WTC11 (cell line): ENCODE results near the gene SYMPK. TPM values are rescaled to one million over a fixed set of nuclear protein-coding genes. Genes with fewer than 3 reads are reported as not detected.

Experiments
- ATAC-seq: fragments of 200-7000 bp; cut with Tn5 transposase; 2 replicates; pipeline ENCODE4 v1.10.0; 2021; ENCODE audit warnings: mild to moderate bottlenecking, moderate library complexity
- CTCF ChIA-PET: fragments of 300-600 bp; sonication (Branson Sonifier 250); formaldehyde crosslinking; loops from one replicate; lab custom pipeline; 2021; ENCODE audit warnings: antibody characterized with exemption; lab: Charles Lee
- POLR2A ChIA-PET: fragments of 350-600 bp; sonication (Branson Sonifier 250); formaldehyde crosslinking; loops from one replicate; lab custom pipeline; 2021; ENCODE audit warnings: antibody characterized with exemption; lab: Charles Lee
- DNase-seq: peaks from one replicate; pipeline ENCODE4 v3.0.0; 2021; ENCODE audit warnings: low spot score
- H3K27ac Mint-ChIP-seq: 2 replicates; pipeline ENCODE4 v1.8.0; 2021; ENCODE audit warnings: mixed read lengths
- H3K27me3 Mint-ChIP-seq: 2 replicates; pipeline ENCODE4 v1.8.0; 2021; ENCODE audit warnings: low read depth, mild to moderate bottlenecking, moderate library complexity, mixed read lengths
- H3K36me3 Mint-ChIP-seq: 2 replicates; pipeline ENCODE4 v1.8.0; 2021; ENCODE audit warnings: mixed read lengths
- H3K4me1 Mint-ChIP-seq: 2 replicates; pipeline ENCODE4 v1.8.0; 2022; ENCODE audit warnings: mixed read lengths
- H3K4me3 Mint-ChIP-seq: 2 replicates; pipeline ENCODE4 v1.8.0; 2021; ENCODE audit warnings: mild to moderate bottlenecking, moderate library complexity, mixed read lengths
- H3K9me3 Mint-ChIP-seq: 2 replicates; pipeline ENCODE4 v1.8.0; 2021; ENCODE audit warnings: mixed read lengths
- CBFB ChIP-seq: sonication (generic); formaldehyde crosslinking; IDR thresholded peaks from 2 replicates; pipeline ENCODE4 v1.8.1; 2022; ENCODE audit warnings: mild to moderate bottlenecking, low read depth, missing genetic modification reagents
- ERG ChIP-seq: fragments of 250-450 bp; sonication (Bioruptor Pico); IDR thresholded peaks from 2 replicates; pipeline ENCODE4 v1.8.0; 2021; ENCODE audit warnings: mild to moderate bottlenecking
- GRHL2 ChIP-seq: fragments of 250-450 bp; sonication (Bioruptor Pico); IDR thresholded peaks from 2 replicates; pipeline ENCODE4 v1.8.0; 2022; ENCODE audit warnings: mild to moderate bottlenecking, moderate library complexity; ENCODE audit not compliant: insufficient replicate concordance, severe bottlenecking
- MYBL2 ChIP-seq: sonication (generic); formaldehyde crosslinking; IDR thresholded peaks from 2 replicates; pipeline ENCODE4 v1.8.1; 2023; ENCODE audit warnings: mild to moderate bottlenecking, moderate library complexity, missing genetic modification reagents
- NFE2L1 ChIP-seq: sonication (generic); formaldehyde crosslinking; IDR thresholded peaks from 2 replicates; pipeline ENCODE4 v1.8.1; 2023; ENCODE audit warnings: missing genetic modification reagents
- RELA ChIP-seq: sonication (generic); formaldehyde crosslinking; IDR thresholded peaks from 2 replicates; pipeline ENCODE4 v1.8.1; 2022; ENCODE audit warnings: missing genetic modification reagents, mild to moderate bottlenecking, borderline replicate concordance
- ZNF232 ChIP-seq: sonication (generic); formaldehyde crosslinking; IDR thresholded peaks from 2 replicates; pipeline ENCODE4 v1.8.0; 2022; ENCODE audit warnings: mild to moderate bottlenecking, missing genetic modification reagents
- ZNF281 ChIP-seq: sonication (generic); formaldehyde crosslinking; IDR thresholded peaks from 2 replicates; pipeline ENCODE4 v1.8.0; 2023; ENCODE audit warnings: mild to moderate bottlenecking, missing genetic modification reagents
- ZNF416 ChIP-seq: fragments of 250-450 bp; sonication (Bioruptor Pico); IDR thresholded peaks from 2 replicates; pipeline ENCODE4 v1.9.0; 2021; ENCODE audit warnings: mild to moderate bottlenecking, inconsistent platforms
- total RNA-seq: library from RNA; stranded (reverse); gene quantifications from 3 replicates; pipeline ENCODE4 v1.2.3, GENCODE V29; 2021
- TF ChIP-seq, protein P1 (sequence below): sonication (generic); formaldehyde crosslinking; IDR thresholded peaks from 2 replicates; pipeline ENCODE4 v1.8.0; 2022; ENCODE audit warnings: missing genetic modification reagents
- TF ChIP-seq, protein P2 (sequence below): sonication (generic); formaldehyde crosslinking; conservative IDR thresholded peaks from 2 replicates; pipeline ENCODE4 v1.8.1; 2022; ENCODE audit warnings: mild to moderate bottlenecking, missing genetic modification reagents
- TF ChIP-seq, protein P3 (sequence below): sonication (generic); formaldehyde crosslinking; IDR thresholded peaks from 2 replicates; pipeline ENCODE4 v1.8.0; 2023; ENCODE audit warnings: missing genetic modification reagents
- TF ChIP-seq, protein P4 (sequence below): fragments of 250-450 bp; sonication (Bioruptor Pico); IDR thresholded peaks from 2 replicates; pipeline ENCODE4 v1.9.0; 2021; ENCODE audit warnings: mild to moderate bottlenecking

Gene SYMPK
- total RNA-seq, 1 experiment from 2014 or later: 106 TPM

DNA sequence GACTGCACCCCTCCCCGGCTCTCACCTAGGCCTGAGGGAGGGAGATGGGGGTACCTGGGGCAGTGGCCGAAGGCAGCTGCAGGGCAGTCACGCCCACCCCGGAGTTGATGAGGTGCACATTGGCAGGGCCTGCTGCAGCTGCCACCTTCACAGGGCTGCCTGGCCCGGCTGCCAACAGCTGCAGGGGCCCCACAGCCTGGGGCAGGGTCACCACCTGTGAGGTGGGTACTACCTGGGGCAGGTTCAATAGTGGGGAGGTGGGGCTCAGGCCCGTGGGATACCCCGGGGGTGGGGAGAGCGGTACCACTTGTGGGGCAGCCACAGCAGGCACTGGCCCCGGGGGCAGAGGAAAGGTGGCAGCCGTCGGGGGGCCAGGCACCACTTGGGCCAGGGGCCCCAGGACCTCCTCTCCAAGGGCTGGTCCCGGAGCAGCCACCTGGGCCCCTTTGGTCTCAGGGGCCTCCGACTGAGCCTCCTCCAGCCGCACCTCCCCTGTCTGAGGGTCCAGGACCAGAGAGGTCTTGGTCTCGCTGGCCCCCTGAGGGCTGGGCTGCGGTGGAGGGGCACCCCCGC lies 96.6 kb downstream of the SYMPK start:
- Mint-ChIP-seq H3K27ac (no peak overlapping the region), H3K36me3 (no peaks in the 10 kb centered on the region), H3K9me3 (no peaks in the 10 kb centered on the region), H3K27me3 (no peaks in the 10 kb centered on the region), H3K4me1 (peaks cover 22% of the 10 kb centered on the region), H3K4me3 (no peak overlapping the region)
- CTCF ChIA-PET: interaction anchor here (0.6 to 5.6 kb wide), 8 partner anchors 12 to 89 kb away, joined by 3 to 175 read pairs (median 6); partner anchors contain the start of genes DMPK, QPCTL and SNRPD2
- POLR2A ChIA-PET: interaction anchor here (0.7 to 4.8 kb wide), 2 partner anchors 50 to 74 kb away, joined by 3 to 115 read pairs; partner anchors contain the start of gene QPCTL
- no peak for DNase-seq
- TF ChIP-seq ZNF416 (CRISPR knock-in tag) (no peak), NFE2L1 (CRISPR knock-in tag) (no peak), ZNF281 (CRISPR knock-in tag) (no peak), GRHL2 (CRISPR knock-in tag) (no peak), ZNF232 (CRISPR knock-in tag) (no peak), ERG (CRISPR knock-in tag) (no peak)
- TF ChIP-seq, protein P1, sequence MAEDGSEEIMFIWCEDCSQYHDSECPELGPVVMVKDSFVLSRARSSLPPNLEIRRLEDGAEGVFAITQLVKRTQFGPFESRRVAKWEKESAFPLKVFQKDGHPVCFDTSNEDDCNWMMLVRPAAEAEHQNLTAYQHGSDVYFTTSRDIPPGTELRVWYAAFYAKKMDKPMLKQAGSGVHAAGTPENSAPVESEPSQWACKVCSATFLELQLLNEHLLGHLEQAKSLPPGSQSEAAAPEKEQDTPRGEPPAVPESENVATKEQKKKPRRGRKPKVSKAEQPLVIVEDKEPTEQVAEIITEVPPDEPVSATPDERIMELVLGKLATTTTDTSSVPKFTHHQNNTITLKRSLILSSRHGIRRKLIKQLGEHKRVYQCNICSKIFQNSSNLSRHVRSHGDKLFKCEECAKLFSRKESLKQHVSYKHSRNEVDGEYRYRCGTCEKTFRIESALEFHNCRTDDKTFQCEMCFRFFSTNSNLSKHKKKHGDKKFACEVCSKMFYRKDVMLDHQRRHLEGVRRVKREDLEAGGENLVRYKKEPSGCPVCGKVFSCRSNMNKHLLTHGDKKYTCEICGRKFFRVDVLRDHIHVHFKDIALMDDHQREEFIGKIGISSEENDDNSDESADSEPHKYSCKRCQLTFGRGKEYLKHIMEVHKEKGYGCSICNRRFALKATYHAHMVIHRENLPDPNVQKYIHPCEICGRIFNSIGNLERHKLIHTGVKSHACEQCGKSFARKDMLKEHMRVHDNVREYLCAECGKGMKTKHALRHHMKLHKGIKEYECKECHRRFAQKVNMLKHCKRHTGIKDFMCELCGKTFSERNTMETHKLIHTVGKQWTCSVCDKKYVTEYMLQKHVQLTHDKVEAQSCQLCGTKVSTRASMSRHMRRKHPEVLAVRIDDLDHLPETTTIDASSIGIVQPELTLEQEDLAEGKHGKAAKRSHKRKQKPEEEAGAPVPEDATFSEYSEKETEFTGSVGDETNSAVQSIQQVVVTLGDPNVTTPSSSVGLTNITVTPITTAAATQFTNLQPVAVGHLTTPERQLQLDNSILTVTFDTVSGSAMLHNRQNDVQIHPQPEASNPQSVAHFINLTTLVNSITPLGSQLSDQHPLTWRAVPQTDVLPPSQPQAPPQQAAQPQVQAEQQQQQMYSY (CRISPR knock-in tag): no peak
- no peak for ATAC-seq

DNA sequence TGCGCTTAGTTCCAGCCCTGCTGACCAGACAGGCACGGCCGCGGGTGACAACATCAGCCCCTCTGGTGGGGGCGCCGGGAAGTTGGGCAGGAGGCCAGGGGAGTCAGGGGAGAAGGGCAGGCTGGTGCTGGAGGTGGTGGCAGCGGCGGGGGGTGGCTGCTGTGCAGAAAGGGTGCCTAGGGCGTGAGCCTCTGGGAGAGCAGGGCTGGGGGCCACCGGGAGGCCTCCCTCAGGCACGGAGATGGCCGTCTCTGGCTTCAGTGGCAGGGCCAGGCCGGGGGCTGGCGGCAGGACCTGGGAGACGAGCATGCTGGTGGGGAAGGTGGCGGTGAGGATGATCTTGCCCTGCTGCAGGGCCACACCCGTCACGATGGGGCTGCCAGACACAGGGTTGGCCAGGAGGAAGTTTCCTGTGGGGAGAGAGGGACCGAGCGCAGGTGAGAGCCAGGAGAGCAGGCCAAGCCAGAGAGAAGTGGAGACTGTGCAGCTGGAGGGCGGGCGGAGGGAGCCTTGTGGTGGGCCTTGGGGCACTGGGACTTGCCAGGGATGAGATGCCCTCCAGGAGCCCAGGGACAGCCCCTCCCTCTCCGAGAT lies 97.1 kb downstream of the SYMPK start:
- ATAC-seq: no peak
- Mint-ChIP-seq H3K27me3 (no peaks in the 10 kb centered on the region), H3K4me3 (peak overlapping the region; percentile 37; the same call in 1 of the 2 replicates), H3K9me3 (no peaks in the 10 kb centered on the region), H3K27ac (no peak overlapping the region), H3K4me1 (peaks cover 18% of the 10 kb centered on the region), H3K36me3 (no peaks in the 10 kb centered on the region)
- CTCF ChIA-PET: interaction anchor here (0.6 to 2.4 kb wide), 6 partner anchors 12 to 74 kb away, joined by 3 to 7 read pairs (median 4); partner anchors contain the start of genes DMPK, QPCTL and SNRPD2
- POLR2A ChIA-PET: interaction anchor here (1.6 kb wide), 1 partner anchor 48 kb away, joined by 8 read pairs; no protein-coding TSS in a partner anchor
- TF ChIP-seq RELA (CRISPR knock-in tag) (peak; percentile 40; the same call in 1 of the 2 replicates), MYBL2 (no peak), CBFB (CRISPR knock-in tag) (no peak)
- TF ChIP-seq, protein P2, sequence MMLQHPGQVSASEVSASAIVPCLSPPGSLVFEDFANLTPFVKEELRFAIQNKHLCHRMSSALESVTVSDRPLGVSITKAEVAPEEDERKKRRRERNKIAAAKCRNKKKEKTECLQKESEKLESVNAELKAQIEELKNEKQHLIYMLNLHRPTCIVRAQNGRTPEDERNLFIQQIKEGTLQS (CRISPR knock-in tag): no peak
- TF ChIP-seq, protein P3, sequence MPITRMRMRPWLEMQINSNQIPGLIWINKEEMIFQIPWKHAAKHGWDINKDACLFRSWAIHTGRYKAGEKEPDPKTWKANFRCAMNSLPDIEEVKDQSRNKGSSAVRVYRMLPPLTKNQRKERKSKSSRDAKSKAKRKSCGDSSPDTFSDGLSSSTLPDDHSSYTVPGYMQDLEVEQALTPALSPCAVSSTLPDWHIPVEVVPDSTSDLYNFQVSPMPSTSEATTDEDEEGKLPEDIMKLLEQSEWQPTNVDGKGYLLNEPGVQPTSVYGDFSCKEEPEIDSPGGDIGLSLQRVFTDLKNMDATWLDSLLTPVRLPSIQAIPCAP (CRISPR knock-in tag): no peak
- TF ChIP-seq, protein P4, sequence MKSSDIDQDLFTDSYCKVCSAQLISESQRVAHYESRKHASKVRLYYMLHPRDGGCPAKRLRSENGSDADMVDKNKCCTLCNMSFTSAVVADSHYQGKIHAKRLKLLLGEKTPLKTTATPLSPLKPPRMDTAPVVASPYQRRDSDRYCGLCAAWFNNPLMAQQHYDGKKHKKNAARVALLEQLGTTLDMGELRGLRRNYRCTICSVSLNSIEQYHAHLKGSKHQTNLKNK (CRISPR knock-in tag): no peak
- no peak for DNase-seq

Other genes starting within 250 kb of the SYMPK start
- 51.5 to 63.3 TPM (median 62.5 TPM) in 3 replicates for gene EML2, start 223.8 kb downstream of the SYMPK start, total RNA-seq
- 1.6 to 1.8 TPM (median 1.7 TPM) in 3 replicates for gene GIPR, start 194.9 kb downstream of the SYMPK start, total RNA-seq
- gene SNRPD2, start 171.2 kb downstream of the SYMPK start, total RNA-seq: 739 to 792 TPM (median 784 TPM) in 3 replicates
- gene QPCTL, start 170.5 kb downstream of the SYMPK start, total RNA-seq: 23.8 to 33.3 TPM (median 27.5 TPM) in 3 replicates
- 40.1 to 46.3 TPM (median 43.3 TPM) in 3 replicates for gene FBXO46, start 132.3 kb downstream of the SYMPK start, total RNA-seq
- gene MEIOSIN, start 129.7 kb downstream of the SYMPK start, total RNA-seq: 0.11 to 0.23 TPM in 2 of 3 replicates, not detected in the other
- gene SIX5, start 93.9 kb downstream of the SYMPK start, total RNA-seq: 26.0 to 37.0 TPM (median 36.5 TPM) in 3 replicates
- 34.4 to 42.7 TPM (median 38.8 TPM) in 3 replicates for gene DMPK, start 80.7 kb downstream of the SYMPK start, total RNA-seq
- 50.2 to 60.7 TPM (median 56.6 TPM) in 3 replicates for gene DMWD, start 70.3 kb downstream of the SYMPK start, total RNA-seq
- 0.16 to 0.39 TPM (median 0.25 TPM) in 3 replicates for gene RSPH6A, start 47.8 kb downstream of the SYMPK start, total RNA-seq
- 20.7 to 24.6 TPM (median 24.2 TPM) in 3 replicates for gene FOXA3, start 1.2 kb upstream of the SYMPK start, total RNA-seq
- 29.8 to 32.3 TPM (median 30.3 TPM) in 3 replicates for gene IRF2BP1, start 23.0 kb upstream of the SYMPK start, total RNA-seq
- 13.6 to 15.1 TPM (median 14.8 TPM) in 3 replicates for gene MYPOP, start 39.5 kb upstream of the SYMPK start, total RNA-seq
- gene NANOS2, start 51.6 kb upstream of the SYMPK start, total RNA-seq: 0.13 to 0.18 TPM in 2 of 3 replicates, not detected in the other
- gene NOVA2, start 110.7 kb upstream of the SYMPK start, total RNA-seq: 11.3 to 15.6 TPM (median 15.4 TPM) in 3 replicates
- 25.2 to 33.7 TPM (median 26.6 TPM) in 3 replicates for gene CCDC61, start 132.3 kb upstream of the SYMPK start, total RNA-seq
- not detected in 3 replicates for gene PGLYRP1, start 159.9 kb upstream of the SYMPK start, total RNA-seq
- 0.20 to 0.37 TPM (median 0.34 TPM) in 3 replicates for gene IGFL4, start 177.9 kb upstream of the SYMPK start, total RNA-seq